SKM-1 (cell line): ENCODE data around the gene C1S.
"Not testable (repeated sequence)": the region's sequence is repeated elsewhere in the genome, so short reads cannot be mapped to it uniquely, and the experiment has no call there.

ENCODE experiments used
- DNase-seq: peaks from one replicate; lab custom pipeline; 2025; ENCODE audit not compliant: unreplicated experiment; lab: John Stamatoyannopoulos, UW

Gene C1S

DNA sequence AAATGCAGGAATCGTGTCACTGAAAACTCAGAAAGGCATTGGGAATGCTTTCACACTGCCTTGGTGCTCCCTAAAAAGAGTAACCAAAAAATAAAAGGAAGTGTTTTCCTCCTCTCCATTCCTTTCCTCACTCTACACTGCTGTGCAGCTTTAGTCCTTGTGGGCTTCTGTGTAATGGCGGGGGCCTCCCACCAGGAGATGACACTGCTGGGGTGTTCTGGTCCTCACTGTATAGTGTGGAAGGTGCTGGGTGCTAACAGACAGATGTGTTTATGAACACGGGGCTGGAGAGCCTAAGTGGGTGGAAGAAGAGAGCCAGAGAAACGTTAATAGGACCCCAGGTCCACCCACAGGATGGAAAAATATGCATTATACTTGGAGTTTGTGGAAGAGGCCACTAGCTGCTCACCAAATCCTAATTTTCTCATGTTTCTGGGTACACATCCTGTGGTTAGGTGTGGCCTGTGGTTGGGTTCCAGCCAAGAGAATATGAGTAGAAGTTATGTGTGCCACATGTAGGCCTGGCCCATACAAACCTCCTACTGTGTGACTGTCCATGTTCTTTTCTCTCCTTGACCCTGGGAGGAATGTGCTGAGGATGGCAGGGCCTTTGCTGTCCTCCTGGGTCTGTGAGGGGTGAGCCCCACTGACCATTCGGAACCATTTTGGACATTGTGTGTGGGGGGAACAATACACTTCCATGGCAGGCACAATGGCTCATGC, 14.0 kb upstream of the C1S start:
- no peak for DNase-seq

DNA sequence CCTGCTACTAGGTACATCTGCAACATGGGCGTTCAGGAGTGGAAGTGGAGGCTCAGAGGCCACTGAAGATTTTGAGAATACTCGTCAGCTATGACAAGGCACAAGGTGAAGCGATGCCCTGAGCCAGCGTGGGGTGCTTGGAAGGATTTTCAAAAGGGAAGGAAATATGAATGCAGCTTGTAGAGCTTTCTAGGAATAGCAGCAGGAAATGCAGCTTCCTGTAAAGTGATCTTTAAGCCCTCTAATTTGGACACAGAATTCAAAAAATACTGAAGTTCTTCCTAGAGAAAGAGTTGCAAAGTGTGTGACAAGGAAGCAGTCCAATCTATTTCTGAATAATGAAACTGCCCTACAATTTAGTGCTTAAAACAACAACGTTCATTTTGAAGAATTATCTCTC, 13.2 kb upstream of the C1S start:
- no peak for DNase-seq

DNA sequence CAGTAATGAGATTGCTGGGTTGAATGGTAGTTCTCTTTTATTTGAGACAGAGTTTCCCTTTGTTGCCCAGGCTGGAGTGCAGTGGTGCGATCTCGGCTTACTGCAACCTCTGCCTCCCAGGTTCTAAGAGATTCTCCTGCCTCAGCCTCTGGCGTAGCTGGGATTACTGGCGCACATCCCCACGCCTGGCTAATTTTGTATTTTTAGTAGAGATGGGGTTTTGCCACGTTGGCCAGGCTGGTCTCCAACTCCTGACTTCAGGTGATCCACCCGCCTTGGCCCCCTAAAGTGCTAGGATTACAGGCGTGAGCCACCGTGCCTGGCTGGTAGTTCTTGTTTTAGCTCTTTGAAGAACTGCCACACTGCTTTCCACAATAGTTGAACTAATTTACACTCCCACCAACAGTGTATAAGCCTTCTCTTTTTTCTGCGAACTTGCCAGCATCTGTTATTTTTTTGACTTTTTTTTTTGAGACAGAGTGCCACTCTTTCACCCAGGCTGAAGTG, 11.0 kb upstream of the C1S start:
- DNase-seq = not testable (repeated sequence)

DNA sequence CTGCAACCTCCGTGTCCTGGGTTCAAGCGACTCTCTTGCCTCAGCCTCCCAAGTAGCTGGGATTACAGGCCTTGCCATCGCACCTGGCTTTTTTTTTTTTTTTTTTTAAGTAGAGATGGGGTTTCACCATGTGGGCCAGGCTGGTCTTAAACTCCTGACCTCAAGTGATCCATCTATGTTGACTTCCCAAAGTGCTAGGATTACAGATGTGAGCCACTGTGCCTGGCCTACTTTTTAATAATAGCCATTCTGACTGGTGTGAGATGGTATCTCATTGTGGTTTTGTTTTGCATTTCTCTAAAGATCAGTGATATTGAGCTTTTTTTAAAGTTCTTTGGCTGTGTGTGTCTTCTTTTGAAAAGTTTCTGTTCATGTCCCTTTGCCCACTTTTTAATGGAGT, 10.5 kb upstream of the C1S start:
- not testable (repeated sequence) for DNase-seq

DNA sequence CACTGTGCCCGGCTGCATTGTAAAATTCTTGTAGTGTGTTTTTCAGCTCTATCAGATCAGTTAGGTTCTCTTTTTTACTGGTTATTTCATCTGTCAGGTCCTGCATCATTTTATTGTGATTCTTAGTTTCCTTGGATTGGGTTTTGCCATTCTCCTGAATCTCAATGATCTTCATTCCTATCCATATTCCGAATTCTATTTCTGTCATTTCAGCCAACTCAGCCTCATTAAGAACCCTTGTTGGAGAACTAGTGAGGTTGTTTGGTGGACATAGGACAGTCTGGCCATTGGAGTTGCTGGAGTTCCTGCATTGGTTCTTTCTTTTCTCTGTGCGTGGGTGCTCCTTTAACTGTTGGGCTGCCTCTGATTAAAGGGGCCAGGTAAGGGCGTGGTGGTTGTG, 5.6 kb upstream of the C1S start:
- DNase-seq = no peak

DNA sequence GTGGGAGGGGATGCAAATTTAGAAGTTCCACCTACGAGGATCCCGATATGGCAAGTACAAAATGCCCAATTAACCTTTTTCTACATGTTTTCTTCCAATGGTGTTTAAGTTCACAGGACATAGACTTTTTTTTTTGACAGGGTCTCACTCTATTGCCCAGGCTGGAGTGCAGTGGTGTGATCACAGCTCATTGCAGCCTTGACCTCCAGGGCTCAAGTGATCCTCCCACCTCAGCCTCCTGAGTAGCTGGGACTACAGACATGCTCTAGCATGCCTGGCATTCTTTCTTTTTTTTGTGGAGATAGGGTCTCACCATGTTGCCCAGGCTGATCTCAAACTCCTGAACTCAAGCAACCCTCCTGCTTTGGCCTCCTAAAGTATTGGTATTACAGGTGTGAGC, 4.8 kb upstream of the C1S start:
- DNase-seq = not testable (repeated sequence)

DNA sequence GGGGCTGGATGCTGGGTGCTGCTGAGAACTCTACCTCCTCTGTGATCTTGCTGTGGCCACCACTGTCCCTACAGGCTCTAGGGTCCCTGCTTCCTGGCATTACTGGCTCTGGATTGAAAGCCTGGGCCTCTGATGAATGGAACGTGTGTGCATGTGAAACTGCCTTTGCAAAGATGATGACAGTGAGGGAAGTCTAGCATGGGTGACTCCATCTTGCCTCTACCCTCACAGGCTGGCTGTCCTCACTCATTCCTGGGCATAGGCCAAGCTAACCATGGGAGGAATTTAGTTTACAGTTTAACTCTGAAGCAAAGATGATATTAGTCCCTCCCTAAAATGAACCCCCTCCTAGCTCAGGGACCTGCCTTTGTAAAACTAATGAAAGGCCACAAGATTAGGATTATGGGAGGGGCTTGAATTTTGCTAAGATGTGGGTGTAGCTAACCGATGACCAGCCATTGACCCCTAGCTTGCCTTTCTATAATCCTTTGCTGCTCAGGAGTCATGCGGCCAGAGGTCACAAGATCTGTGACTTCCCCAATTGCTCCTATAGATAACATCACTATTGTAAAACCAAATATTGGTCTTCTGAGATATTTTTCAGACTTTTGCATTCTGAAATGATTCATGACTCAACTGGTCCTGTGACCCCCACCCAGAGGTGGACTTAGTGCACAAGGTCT, 2.2 kb upstream of the C1S start:
- no peak for DNase-seq

DNA sequence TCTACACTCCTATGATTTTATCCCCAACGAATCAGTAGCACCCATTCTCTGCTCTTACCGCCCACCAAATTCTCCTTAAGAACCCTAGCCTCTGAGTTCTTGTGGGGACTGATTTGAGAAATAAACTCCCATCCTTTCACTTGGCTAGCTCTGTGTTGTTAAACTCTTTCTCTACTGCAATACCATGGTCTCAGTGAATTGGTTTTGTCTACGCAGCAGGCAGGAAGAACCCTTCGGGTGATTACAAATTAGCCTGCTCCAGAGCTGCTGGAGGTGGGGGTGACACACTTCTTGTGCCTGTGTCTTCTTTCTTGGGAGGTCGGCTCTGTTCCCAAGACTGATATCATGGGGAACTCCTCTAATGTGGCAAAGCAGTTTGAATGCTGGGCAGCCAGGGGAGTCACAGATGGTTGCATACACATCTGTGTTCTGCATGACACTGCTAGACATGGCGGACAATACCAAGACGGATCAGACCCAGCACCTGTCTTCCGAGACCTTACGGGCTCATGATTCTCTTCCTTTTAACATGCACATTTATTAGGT, 1.6 kb upstream of the C1S start:
- DNase-seq = no peak

DNA sequence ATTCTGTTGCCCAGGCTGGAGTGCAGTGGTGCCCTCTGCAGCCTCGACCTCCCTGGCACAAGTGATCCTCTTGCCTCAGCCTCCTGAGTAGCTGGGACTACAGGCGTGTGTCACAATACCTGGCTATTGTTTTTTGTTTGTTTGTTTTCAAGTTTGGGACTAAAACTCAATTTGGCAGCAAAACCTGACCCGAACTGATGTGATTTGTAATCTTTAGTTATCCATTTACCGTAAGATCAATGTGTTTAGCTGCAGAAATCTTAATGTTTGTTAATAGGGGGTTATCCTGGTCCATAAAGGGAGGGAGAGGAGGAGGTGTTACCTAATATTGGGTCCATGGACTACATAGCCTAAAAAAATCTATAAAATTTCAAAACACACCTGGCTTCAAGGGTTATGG, 738 bp upstream of the C1S start:
- DNase-seq = no peak

DNA sequence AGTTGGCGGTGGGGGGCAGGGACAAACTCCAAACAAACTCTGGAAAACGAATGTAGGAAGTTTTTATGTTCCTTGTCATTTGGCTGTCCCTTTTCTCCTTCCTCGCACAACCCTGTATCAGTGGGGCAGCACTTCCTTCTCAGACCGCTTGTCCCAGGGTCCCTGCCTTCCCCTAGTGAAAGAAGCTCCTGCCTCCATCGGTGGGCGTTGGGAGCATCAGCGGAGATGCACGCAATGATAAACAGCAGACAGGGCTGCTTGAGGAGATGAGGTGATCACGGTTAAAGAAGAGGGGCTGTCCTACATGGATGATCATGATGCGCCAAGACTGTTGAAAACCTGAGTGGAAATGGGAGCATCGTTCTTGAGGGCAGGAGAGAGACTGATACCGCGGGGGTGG, 620 bp downstream of the C1S start:
- DNase-seq = no peak

DNA sequence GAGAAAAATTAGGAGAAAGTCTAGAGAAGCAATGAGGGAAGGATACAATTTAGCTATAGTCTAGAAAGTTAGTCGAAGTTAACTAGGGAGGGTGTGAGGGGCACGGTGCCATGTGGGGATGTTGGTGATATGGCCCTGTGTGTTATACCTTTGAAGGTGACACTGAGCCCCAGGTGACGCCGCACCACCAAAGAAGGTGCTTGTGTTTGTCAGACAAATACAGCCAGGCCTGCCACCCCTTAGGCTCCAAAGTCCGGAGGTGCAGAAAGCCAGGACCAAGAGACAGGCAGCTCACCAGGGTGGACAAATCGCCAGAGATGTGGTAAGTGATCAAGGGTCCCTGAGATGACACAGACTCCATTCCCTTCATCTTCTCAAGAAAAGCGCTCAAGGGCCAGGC, 1.1 kb downstream of the C1S start:
- DNase-seq = no peak

DNA sequence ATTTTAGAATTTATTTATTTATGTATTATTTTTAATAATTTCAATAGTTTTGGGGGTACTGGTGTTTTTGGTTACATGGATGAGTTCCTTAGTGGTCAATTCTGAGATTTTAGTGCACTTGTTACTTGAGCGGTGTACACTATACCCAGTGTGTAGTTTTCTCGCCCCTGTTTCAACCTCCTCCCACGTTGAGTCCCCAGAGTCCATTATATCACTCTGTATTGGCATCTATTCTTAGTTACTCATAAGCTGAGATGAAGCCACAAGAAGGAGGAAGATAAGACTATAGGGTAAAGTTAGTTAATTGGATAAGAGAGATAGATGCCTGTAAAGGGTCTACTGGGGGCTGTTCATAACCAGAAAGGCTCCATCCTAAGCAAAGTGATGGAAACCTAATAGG, 4.0 kb downstream of the C1S start:
- DNase-seq = no peak

DNA sequence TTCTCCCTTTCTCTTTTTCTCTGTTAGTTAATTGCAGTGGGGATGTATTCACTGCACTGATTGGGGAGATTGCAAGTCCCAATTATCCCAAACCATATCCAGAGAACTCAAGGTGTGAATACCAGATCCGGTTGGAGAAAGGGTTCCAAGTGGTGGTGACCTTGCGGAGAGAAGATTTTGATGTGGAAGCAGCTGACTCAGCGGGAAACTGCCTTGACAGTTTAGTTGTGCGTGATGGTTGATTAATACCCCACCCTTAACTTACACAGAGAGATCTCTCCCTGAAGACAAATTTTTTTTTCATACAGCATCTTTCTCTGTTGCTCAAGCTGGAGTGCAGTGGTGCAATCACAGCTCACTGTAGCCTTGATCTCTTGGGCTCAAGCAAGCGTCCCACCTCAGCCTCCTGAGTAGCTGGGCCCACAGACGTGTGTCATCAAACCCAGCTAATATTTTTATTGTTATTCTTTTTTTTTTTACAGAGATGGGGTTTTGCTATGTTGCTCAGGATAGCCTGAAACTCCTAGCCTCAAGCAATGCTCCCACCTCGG, 4.6 kb downstream of the C1S start:
- DNase-seq = no peak

DNA sequence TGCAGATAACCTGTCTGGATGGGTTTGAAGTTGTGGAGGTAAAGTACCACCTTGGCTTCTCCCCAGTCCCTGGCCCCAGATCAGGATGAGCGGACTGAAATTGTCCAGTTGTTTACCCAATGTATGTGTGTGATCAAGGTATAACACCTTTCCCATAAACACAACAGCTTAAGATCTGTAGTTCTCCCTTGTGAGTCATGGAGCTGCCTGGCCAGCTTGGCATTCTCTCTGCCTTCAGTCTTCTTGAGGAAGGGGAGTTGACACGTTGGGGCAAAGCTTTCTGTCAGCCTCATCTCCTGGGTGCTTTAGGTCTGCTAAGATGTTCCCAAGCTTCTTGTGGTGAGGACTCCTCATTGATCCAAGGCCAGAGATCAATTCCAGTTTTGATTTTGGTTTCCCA, 6.1 kb downstream of the C1S start:
- DNase-seq = no peak

DNA sequence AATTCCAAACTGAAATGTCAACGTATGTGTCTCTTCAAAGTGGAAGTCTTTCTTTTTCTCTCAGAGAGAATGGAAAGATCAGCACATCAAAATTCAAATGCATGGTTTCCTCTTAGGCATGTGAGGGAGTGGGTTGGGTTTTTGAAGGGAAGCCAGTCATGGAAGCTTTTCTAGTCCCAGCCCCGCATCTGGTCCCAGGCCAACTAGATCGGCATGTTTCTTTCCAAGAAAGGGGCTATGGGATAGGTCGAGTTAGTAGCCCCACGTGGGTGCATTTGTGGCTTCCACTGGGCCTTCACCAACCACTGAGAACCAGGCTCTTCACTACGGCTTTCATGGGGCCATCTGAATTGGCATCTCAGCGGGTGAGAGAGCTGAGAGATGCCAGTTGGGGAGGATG, 6.6 kb downstream of the C1S start:
- DNase-seq = no peak

DNA sequence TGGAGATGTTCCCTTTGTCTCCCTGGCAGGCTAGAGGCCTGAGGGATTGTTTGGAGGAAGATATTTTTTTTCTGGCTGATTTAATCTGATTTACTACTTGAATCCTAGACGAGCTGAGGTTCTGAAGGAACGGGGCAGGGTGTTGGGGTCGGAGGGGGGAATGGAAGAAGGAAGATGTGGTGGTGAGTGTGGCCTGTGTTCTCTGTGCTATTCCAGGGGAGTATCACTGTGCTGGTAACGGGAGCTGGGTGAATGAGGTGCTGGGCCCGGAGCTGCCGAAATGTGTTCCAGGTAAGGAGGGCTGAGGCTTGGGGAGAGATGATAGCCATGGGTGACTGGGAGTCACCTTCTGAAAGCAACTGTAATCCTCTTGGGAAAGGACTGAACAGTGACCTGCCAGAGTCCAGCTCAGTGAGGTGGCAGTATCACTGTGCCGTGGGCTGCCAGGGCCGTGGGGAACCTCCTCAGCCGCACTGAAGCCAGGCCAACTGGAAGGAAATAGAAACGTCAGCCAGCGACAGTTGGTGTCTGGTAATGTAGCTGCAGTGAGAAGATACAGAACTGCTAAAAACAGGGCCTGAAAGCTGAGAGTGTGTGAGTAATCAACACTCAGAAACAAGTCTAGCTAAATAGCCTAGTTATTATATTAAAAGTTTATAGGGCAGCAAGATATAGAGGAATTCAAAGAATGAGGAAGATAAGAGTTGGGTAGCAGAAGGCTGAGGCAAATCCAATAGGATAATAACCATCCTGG, 7.9 kb downstream of the C1S start:
- no peak for DNase-seq

DNA sequence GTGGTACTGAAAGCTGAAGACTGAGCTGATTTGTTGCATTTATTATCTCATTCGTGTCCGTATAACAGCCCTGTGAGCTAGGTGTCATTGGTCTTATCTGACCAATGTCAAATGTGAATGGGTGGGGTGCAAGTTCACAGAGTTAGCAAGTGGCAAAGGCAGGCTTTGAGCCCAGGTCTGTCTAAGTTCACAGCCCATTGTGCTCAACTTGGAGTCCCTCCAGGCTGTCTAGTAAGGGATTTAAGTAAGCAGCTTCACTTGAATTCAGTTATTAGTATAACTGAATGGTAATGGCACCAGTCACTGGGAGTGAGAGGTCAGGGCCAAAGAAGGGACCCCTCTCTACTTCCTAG, 8.5 kb downstream of the C1S start:
- DNase-seq = no peak

DNA sequence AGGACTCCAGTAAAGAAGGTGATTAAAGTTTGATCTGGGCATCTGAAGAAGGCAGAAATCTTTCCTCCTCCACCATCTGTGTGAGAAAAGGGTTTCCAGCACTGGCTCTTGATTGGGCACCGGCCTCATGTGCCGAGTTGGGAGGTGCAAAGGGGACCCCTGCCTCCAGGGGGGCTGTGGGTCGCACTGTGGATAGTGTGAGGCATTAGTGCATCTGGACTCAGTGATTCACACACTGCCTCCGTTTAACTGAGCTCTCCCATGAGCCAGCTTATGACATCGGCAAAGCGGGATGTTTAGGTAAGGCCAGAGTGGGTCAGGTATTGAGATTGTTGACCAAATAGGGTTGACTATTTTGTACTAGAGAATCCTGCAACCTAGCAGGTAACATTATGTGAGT, 8.9 kb downstream of the C1S start:
- no peak for DNase-seq

DNA sequence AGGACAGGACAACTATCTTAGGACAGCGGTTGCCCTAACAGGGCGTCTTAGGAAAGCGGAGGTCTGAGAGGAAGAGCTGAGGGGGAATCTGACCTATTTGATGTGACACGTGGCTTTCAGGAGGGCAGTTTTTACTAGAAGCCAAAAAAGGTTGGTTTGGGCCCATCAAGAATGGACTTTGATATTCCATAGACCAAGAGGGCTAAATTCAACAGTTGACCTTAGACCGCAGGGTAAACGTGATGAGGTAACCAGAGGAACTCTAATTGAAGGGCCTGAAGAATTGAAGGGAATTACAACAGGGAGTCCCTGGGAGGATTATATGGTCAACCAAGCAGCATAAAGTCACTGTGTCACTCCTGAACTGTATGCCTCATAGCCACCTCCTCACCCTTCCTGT, 11.5 kb downstream of the C1S start:
- DNase-seq = no peak

DNA sequence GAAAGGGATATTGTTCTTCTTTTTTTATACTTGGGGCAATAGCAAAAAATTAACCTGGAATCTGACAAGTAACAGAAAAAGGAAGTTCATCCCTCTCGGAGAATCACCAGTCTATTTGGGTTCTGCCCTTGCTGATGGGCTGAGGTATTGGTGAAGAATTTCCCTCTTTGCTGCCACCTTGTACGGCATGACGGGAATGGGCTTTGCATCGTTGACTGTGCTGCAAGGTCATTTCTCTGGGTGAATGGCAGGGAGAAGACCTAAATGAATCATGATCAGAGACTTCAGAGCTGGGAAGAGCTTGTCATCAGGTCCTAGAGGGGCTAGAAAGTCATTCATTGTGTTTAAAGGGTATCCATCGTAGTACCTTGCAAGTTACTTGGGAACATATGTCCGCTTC, 12.0 kb downstream of the C1S start:
- DNase-seq = no peak

DNA sequence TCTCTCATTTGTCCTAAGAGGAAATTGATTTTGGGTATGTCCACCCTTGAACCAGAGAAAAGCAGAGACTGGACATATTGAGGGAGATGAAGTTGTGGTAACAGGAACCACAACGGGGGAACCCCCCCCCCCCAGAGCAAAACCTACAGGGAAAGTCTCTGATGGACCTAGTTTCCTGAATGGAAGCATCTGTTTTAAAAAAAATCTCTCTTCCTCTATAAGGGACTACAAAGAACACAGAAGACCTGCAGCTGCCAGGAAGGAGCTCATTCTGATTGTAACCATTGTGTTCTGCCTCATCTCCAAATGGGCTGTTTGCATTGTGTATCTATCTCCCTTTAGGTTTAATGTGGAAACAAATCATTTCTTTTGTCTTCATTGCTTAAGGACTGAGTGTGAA, 13.4 kb downstream of the C1S start:
- DNase-seq = no peak

DNA sequence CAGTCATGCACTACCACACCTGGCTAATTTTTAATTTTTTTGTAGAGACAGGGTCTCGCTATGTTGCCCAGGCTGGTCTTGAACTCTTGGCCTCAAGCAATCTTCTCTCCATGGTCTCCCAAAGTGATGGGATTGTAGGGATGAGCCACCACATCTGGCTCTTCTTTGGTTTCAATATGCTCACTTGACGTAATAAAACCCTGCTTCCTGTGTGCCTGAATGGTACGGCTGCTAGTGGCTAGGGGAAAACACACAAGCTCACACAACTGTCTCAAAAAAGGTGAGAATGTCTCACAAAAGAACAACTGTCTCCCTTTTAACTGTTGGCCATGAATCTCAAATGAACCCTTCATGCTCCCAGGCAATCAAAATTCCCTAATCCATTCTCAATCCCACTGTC, 15.0 kb downstream of the C1S start:
- DNase-seq = no peak
